Measurements from ENCODE around the gene UCN2.

DNA sequence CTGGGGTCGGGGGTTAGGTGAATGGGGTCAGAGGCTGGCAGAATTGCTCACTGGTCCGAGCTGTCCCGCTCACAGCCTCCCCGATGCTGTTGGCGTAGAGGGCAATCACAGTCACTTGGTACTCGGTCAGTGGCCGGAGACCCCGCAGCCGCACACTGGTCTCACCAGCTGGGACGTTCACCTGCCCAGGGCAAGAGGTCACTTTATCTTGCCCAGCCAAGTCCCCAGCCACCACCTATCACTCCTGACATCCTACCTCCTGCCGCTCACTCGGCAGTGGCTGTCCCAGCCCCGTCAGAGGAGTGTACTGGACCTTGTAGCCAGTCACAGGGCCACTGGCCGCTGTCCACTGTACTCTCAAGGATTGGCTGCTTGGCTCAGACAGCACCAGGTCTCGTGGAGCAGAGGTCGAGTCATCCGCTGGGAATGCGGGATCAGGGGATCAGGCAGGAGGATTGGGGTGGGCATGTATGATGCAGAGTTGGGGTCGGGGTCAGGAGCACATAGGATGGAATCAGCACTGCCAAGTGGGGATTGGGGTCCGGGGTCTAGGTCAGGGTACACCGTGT, 29.0 kb upstream of the UCN2 start:
- TF ChIP-seq, protein P1, sequence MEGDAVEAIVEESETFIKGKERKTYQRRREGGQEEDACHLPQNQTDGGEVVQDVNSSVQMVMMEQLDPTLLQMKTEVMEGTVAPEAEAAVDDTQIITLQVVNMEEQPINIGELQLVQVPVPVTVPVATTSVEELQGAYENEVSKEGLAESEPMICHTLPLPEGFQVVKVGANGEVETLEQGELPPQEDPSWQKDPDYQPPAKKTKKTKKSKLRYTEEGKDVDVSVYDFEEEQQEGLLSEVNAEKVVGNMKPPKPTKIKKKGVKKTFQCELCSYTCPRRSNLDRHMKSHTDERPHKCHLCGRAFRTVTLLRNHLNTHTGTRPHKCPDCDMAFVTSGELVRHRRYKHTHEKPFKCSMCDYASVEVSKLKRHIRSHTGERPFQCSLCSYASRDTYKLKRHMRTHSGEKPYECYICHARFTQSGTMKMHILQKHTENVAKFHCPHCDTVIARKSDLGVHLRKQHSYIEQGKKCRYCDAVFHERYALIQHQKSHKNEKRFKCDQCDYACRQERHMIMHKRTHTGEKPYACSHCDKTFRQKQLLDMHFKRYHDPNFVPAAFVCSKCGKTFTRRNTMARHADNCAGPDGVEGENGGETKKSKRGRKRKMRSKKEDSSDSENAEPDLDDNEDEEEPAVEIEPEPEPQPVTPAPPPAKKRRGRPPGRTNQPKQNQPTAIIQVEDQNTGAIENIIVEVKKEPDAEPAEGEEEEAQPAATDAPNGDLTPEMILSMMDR (conservative IDR thresholded peaks at IDR 0.05; ENCODE audit: low read length) = no peak
- no peak for TF ChIP-seq EZH2phosphoT487 (IDR thresholded peaks at IDR 0.05; ENCODE audit: borderline replicate concordance)
